H9 (cell line): ENCODE measurements around the gene OLA1. TPM values are rescaled to one million over a fixed set of nuclear protein-coding genes. Genes with fewer than 3 reads are reported as not detected.

Experiments used
- DNase-seq: peaks from one replicate; pipeline ENCODE4 v3.0.0-alpha.2; 2017
- H2AFZ ChIP-seq: one replicate; pipeline ENCODE4 v1.6.1; 2013; ENCODE audit warnings: mild to moderate bottlenecking, low read length, control low read depth, moderate library complexity
- H2AK5ac ChIP-seq: 2 replicates; pipeline ENCODE4 v1.6.1; 2013; ENCODE audit warnings: low read length, control low read depth, mixed read lengths; ENCODE audit not compliant: insufficient read length
- H2BK120ac ChIP-seq: one replicate; pipeline ENCODE4 v1.6.1; 2013; ENCODE audit warnings: low read depth, mild to moderate bottlenecking, low read length, control low read depth, inconsistent platforms; ENCODE audit not compliant: poor library complexity, severe bottlenecking
- H2BK12ac ChIP-seq: 2 replicates; pipeline ENCODE4 v1.6.1; 2013; ENCODE audit warnings: low read length, control low read depth, mixed read lengths, low read depth; ENCODE audit not compliant: insufficient read length
- H2BK15ac ChIP-seq: 2 replicates; pipeline ENCODE4 v1.6.1; 2013; ENCODE audit warnings: low read depth, low read length, control low read depth
- H2BK20ac ChIP-seq: one replicate; pipeline ENCODE4 v1.6.1; 2013; ENCODE audit warnings: low read depth, mild to moderate bottlenecking, low read length, control low read depth, inconsistent platforms; ENCODE audit not compliant: poor library complexity, severe bottlenecking
- H2BK5ac ChIP-seq: 2 replicates; pipeline ENCODE4 v1.6.1; 2013; ENCODE audit warnings: low read length, control low read depth, mixed read lengths; ENCODE audit not compliant: insufficient read length
- H3K14ac ChIP-seq: 2 replicates; pipeline ENCODE4 v1.6.1; 2013; ENCODE audit warnings: low read length, control low read depth; ENCODE audit not compliant: insufficient read depth
- H3K18ac ChIP-seq: 2 replicates; pipeline ENCODE4 v1.6.1; 2013; ENCODE audit warnings: low read depth, mild to moderate bottlenecking, mixed read lengths, low read length, control low read depth; ENCODE audit not compliant: insufficient read length
- H3K23ac ChIP-seq: 2 replicates; pipeline ENCODE4 v1.6.1; 2013; ENCODE audit warnings: low read length, control low read depth, mixed read lengths, low read depth; ENCODE audit not compliant: insufficient read length
- H3K23me2 ChIP-seq: 2 replicates; pipeline ENCODE4 v1.6.1; 2013; ENCODE audit warnings: low read depth, mild to moderate bottlenecking, mixed read lengths, low read length, control low read depth; ENCODE audit not compliant: insufficient read length, poor library complexity, severe bottlenecking
- H3K27ac ChIP-seq: 2 replicates; pipeline ENCODE4 v1.5.1; 2013; ENCODE audit warnings: low read length, control low read depth, mixed read lengths, low read depth; ENCODE audit not compliant: insufficient read length
- H3K27me3 ChIP-seq: 2 replicates; pipeline ENCODE4 v1.6.1; 2013; ENCODE audit warnings: low read length, control low read depth, inconsistent platforms; ENCODE audit not compliant: insufficient read depth
- H3K4ac ChIP-seq: 2 replicates; pipeline ENCODE4 v1.6.1; 2013; ENCODE audit warnings: low read depth, mild to moderate bottlenecking, control low read depth, inconsistent platforms, low read length, moderate library complexity
- H3K4me1 ChIP-seq: 2 replicates; pipeline ENCODE4 v1.6.1; 2013; ENCODE audit warnings: low read length, control low read depth, inconsistent platforms; ENCODE audit not compliant: insufficient read depth
- H3K4me2 ChIP-seq: 2 replicates; pipeline ENCODE4 v1.6.1; 2013; ENCODE audit warnings: low read length, control low read depth, mixed read lengths; ENCODE audit not compliant: insufficient read length, insufficient read depth
- H3K56ac ChIP-seq: 2 replicates; pipeline ENCODE4 v1.6.1; 2013; ENCODE audit warnings: low read depth, mild to moderate bottlenecking, mixed read lengths, low read length, control low read depth; ENCODE audit not compliant: insufficient read length
- H3K79me1 ChIP-seq: 2 replicates; pipeline ENCODE4 v1.6.1; 2013; ENCODE audit warnings: low read depth, mild to moderate bottlenecking, moderate library complexity, low read length, control low read depth, inconsistent platforms; ENCODE audit not compliant: insufficient read depth, poor library complexity, severe bottlenecking
- H3K79me2 ChIP-seq: 2 replicates; pipeline ENCODE4 v1.6.1; 2013; ENCODE audit warnings: low read length, control low read depth, inconsistent platforms; ENCODE audit not compliant: insufficient read depth
- H3K9ac ChIP-seq: 2 replicates; pipeline ENCODE4 v1.6.1; 2013; ENCODE audit warnings: low read length, control low read depth, mixed read lengths; ENCODE audit not compliant: insufficient read length; ENCODE audit errors: extremely low read depth
- H3K9me3 ChIP-seq: one replicate; pipeline ENCODE4 v1.6.1; 2013; ENCODE audit warnings: low read depth, low read length, inconsistent platforms; ENCODE audit not compliant: control insufficient read depth
- H3T11ph ChIP-seq: one replicate; pipeline ENCODE4 v1.6.1; 2013; ENCODE audit warnings: mild to moderate bottlenecking, low read length, control low read depth, inconsistent platforms
- H4K20me1 ChIP-seq: one replicate; pipeline ENCODE4 v1.6.1; 2013; ENCODE audit not compliant: control insufficient read depth, insufficient read length, insufficient read depth
- H4K5ac ChIP-seq: 2 replicates; pipeline ENCODE4 v1.6.1; 2013; ENCODE audit warnings: low read depth, mild to moderate bottlenecking, mixed read lengths, low read length, control low read depth; ENCODE audit not compliant: insufficient read length
- H4K8ac ChIP-seq: replicated peaks from 2 replicates; pipeline ENCODE4 v1.6.1; 2013; ENCODE audit warnings: low read length, control low read depth, mixed read lengths, low read depth; ENCODE audit not compliant: insufficient read length
- H4K91ac ChIP-seq: 2 replicates; pipeline ENCODE4 v1.6.1; 2013; ENCODE audit warnings: low read depth, mild to moderate bottlenecking, moderate library complexity, mixed read lengths, low read length, control low read depth; ENCODE audit not compliant: insufficient read length
- H3K27ac Mint-ChIP-seq, 3 experiments: 2 replicates in 2 of 3; 3 replicates in 1 of 3; pipeline ENCODE4 v1.8.0; 2020 to 2021; ENCODE audit warnings: mixed read lengths in 3 of 3, mild to moderate bottlenecking in 1 of 3, moderate library complexity in 1 of 3
- H3K27me3 Mint-ChIP-seq: 2 replicates; pipeline ENCODE4 v1.8.0; 2021; ENCODE audit warnings: low read depth, mild to moderate bottlenecking, moderate library complexity, mixed read lengths
- H3K36me3 Mint-ChIP-seq, 3 experiments: 2 replicates in 2 of 3; 3 replicates in 1 of 3; pipeline ENCODE4 v1.8.0; 2020 to 2021; ENCODE audit warnings: low read depth in 3 of 3, mixed read lengths in 3 of 3; ENCODE audit not compliant: insufficient read depth in 1 of 3
- H3K4me1 Mint-ChIP-seq, 2 experiments: 2 replicates each; pipeline ENCODE4 v1.8.0; 2020; ENCODE audit warnings: mixed read lengths in 2 of 2
- H3K4me3 Mint-ChIP-seq, 2 experiments: 2 replicates in 1 of 2; 3 replicates in 1 of 2; pipeline ENCODE4 v1.8.0; 2020 to 2021; ENCODE audit warnings: mild to moderate bottlenecking in 2 of 2, mixed read lengths in 2 of 2, moderate library complexity in 1 of 2
- H3K9me3 Mint-ChIP-seq, 2 experiments: 2 replicates in 1 of 2; 3 replicates in 1 of 2; pipeline ENCODE4 v1.8.0; 2020; ENCODE audit warnings: mild to moderate bottlenecking in 2 of 2, mixed read lengths in 2 of 2, moderate library complexity in 1 of 2
- WGBS: extraction: QIAGEN DNeasy Blood & Tissue Kit; methylation state at CpG from one replicate; pipeline ENCODE4 v1.1.7; 2013; ENCODE audit warnings: missing lambda C conversion rate, low lambda C conversion rate, mixed read lengths; ENCODE audit not compliant: insufficient read length; ENCODE audit errors: extremely low coverage; 5-methylcytosine and 5-hydroxymethylcytosine counted together
- total RNA-seq: library from RNA; stranded (reverse); gene quantifications from 2 replicates; pipeline ENCODE4 v1.2.1, GENCODE V29; 2021
- TF ChIP-seq, protein P1 (sequence below): fragments of 200-600 bp; sonication (generic); conservative IDR thresholded peaks from 3 replicates; pipeline ENCODE4 v1.8.0; 2021; ENCODE audit warnings: antibody characterized with exemption, mild to moderate bottlenecking

The OLA1 gene
- total RNA-seq, 1 experiment from 2014 or later, result 133 TPM

GRCh38 chr2:174219321-174219720 is 29.0 kb downstream of the OLA1 start:
- DNase-seq, result no peak
- H3K4me1 Mint-ChIP-seq, result peaks cover 12 to 13% of the 10 kb centered on the region in 2 experiments
- no peaks in the 10 kb centered on the region for H3K9me3 Mint-ChIP-seq
- Histone ChIP-seq H4K5ac (no peak overlapping the region), H3K9me3 (no peaks in the 10 kb centered on the region), H3K9ac (no peak overlapping the region), H3K27me3 (no peaks in the 10 kb centered on the region), H2BK15ac (no peak overlapping the region), H4K20me1 (no peaks in the 10 kb centered on the region), H3K18ac (no peak overlapping the region), H4K91ac (no peak overlapping the region), H2AFZ (no peak overlapping the region), H4K8ac (no peak overlapping the region), H3K79me1 (peaks cover 1% of the 10 kb centered on the region), H3K27ac (no peak overlapping the region), H2BK120ac (no peak overlapping the region), H2BK5ac (no peak overlapping the region), H3K14ac (no peak overlapping the region), H2AK5ac (no peak overlapping the region), H2BK12ac (no peak overlapping the region), H3K23me2 (no peaks in the 10 kb centered on the region), H3K56ac (no peak overlapping the region), H3K4me2 (no peak overlapping the region), H2BK20ac (no peak overlapping the region), H3K23ac (no peak overlapping the region), H3K79me2 (no peaks in the 10 kb centered on the region), H3K4ac (no peak overlapping the region), H3T11ph (no peak overlapping the region), H3K4me1 (no peaks in the 10 kb centered on the region)
- H3K4me3 Mint-ChIP-seq, result no peak overlapping the region
- H3K27me3 Mint-ChIP-seq, result no peaks in the 10 kb centered on the region
- H3K27ac Mint-ChIP-seq, result no peak overlapping the region; a peak in 2 of 7 replicates
- WGBS, result no CpG with 5 or more reads among the region's 4 CpGs
- peaks cover 3 to 12% (median 11%) of the 10 kb centered on the region in 3 experiments; a peak in 5 of 7 replicates for H3K36me3 Mint-ChIP-seq
- TF ChIP-seq, protein P1, sequence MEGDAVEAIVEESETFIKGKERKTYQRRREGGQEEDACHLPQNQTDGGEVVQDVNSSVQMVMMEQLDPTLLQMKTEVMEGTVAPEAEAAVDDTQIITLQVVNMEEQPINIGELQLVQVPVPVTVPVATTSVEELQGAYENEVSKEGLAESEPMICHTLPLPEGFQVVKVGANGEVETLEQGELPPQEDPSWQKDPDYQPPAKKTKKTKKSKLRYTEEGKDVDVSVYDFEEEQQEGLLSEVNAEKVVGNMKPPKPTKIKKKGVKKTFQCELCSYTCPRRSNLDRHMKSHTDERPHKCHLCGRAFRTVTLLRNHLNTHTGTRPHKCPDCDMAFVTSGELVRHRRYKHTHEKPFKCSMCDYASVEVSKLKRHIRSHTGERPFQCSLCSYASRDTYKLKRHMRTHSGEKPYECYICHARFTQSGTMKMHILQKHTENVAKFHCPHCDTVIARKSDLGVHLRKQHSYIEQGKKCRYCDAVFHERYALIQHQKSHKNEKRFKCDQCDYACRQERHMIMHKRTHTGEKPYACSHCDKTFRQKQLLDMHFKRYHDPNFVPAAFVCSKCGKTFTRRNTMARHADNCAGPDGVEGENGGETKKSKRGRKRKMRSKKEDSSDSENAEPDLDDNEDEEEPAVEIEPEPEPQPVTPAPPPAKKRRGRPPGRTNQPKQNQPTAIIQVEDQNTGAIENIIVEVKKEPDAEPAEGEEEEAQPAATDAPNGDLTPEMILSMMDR, result no peak
